Measurements from ENCODE around the gene BRD3.

The BRD3 gene

GRCh38 chr9:134069480-134070399 lies 1.9 kb upstream of the BRD3 start:
- no peak for DNase-seq
- intact Hi-C loops (cut with DNase I; ENCODE audit: low total_unique reads) = loop anchor here (5.0 kb wide), 3 partner anchors 42 to 93 kb away; partner anchors contain the start of genes BRD3OS, RNU6ATAC and WDR5

GRCh38 chr9:134068744-134069479 lies 1.1 kb upstream of the BRD3 start:
- intact Hi-C loops (cut with DNase I; ENCODE audit: low total_unique reads) = loop anchor here (5.0 kb wide), 3 partner anchors 42 to 93 kb away; partner anchors contain the start of genes BRD3OS, RNU6ATAC and WDR5
- TF ChIP-seq CTCF (IDR thresholded peaks at IDR 0.05) = no peak
- peak in 1 of 2 donors; percentile 59 for DNase-seq

More at GRCh38 chr9:134069480-134070399, 1.9 kb upstream of the BRD3 start:
- Histone ChIP-seq H3K27me3 (peaks cover 0 to 26% of the 10 kb centered on the region in 2 donors), H3K36me3 (no peaks in the 10 kb centered on the region), H3K27ac (no peak overlapping the region), H3K4me1 (peaks cover 0 to 24% (median 20%) of the 10 kb centered on the region in 4 donors), H3K9me3 (no peaks in the 10 kb centered on the region), H3K4me3 (no peak overlapping the region)
- no peak for TF ChIP-seq CTCF (IDR thresholded peaks at IDR 0.05)

GRCh38 chr9:134066913-134067851 lies 644 bp downstream of the BRD3 start:
- H3K36me3 ChIP-seq = no peaks in the 10 kb centered on the region
- TF ChIP-seq CTCF (IDR thresholded peaks at IDR 0.05) = no peak
- H3K4me1 ChIP-seq = peaks cover 0 to 48% (median 36%) of the 10 kb centered on the region in 4 donors
- DNase-seq = peak in 1 of 2 donors; percentile 66
- peaks cover 0 to 23% of the 10 kb centered on the region in 2 donors for H3K27me3 ChIP-seq
- no peaks in the 10 kb centered on the region for H3K9me3 ChIP-seq
- peak overlapping the region; percentile 88 to 95 for H3K4me3 ChIP-seq
- H3K27ac ChIP-seq = peak overlapping the region; percentile 65 to 72
- intact Hi-C loops (cut with DNase I; ENCODE audit: low total_unique reads) = loop anchor here (5.0 kb wide), 3 partner anchors 40 to 95 kb away; partner anchors contain the start of genes BRD3OS, RNU6ATAC and WDR5

More at GRCh38 chr9:134068744-134069479, 1.1 kb upstream of the BRD3 start:
- H3K27ac ChIP-seq = peak overlapping the region; percentile 91 to 95
- H3K27me3 ChIP-seq = peaks cover 0 to 26% of the 10 kb centered on the region in 2 donors
- peaks cover 0 to 31% (median 24%) of the 10 kb centered on the region in 4 donors for H3K4me1 ChIP-seq
- no peaks in the 10 kb centered on the region for H3K9me3 ChIP-seq
- peak overlapping the region; percentile 88 to 95 for H3K4me3 ChIP-seq
- H3K36me3 ChIP-seq = no peaks in the 10 kb centered on the region

- peak overlapping the region; percentile 65 to 72 for H3K27ac ChIP-seq
- H3K4me3 ChIP-seq = peak overlapping the region; percentile 88 to 95
- peaks cover 0 to 55% (median 43%) of the 10 kb centered on the region in 4 donors for H3K4me1 ChIP-seq
- H3K27me3 ChIP-seq = peaks cover 0 to 20% of the 10 kb centered on the region in 2 donors
- no peaks in the 10 kb centered on the region for H3K36me3 ChIP-seq
- no peaks in the 10 kb centered on the region for H3K9me3 ChIP-seq
- TF ChIP-seq CTCF (IDR thresholded peaks at IDR 0.05) = no peak
- intact Hi-C loops (cut with DNase I; ENCODE audit: low total_unique reads) = loop anchor here (5.0 kb wide), 3 partner anchors 39 to 96 kb away; partner anchors contain the start of genes BRD3OS, RNU6ATAC and WDR5
- peak in 1 of 2 donors; percentile 47 for DNase-seq
These were observed 1.3 kb downstream of the BRD3 start for GRCh38 chr9:134066526-134066912.
